ENCODE measurements around the gene FEN1.

FEN1 gene

DNA sequence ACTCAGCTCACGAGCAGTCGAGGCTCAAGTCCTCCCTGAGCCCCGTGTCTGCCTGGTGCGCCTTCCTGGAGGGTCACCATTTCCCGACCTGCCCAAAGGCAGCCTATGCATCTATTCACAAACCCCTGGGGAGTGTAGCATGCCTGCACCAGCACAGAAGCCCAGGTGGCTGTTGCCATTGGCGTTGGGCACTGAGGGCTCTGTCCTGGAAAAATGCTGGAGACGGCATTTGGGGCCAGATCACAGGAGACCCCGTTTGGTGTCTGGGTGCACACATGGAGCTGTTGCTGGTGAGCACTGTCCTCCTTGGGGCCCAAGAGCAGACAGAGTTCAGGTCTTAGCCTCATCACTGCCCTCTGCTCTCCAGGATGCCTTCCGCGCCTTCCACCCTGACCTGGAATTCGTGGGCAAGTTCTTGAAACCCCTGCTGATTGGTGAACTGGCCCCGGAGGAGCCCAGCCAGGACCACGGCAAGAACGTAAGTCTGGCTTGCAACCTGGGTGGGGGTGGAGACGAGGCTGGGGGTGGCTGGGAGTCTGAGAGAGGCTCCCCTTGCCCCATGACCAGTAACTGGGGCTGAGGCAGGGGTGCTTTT is 44.8 kb downstream of the FEN1 start:
- CTCF ChIA-PET, result interaction anchor here (1.5 to 3.4 kb wide), 3 partner anchors 33 to 61 kb away, joined by 4 to 12 read pairs (median 12); no protein-coding TSS in a partner anchor

DNA sequence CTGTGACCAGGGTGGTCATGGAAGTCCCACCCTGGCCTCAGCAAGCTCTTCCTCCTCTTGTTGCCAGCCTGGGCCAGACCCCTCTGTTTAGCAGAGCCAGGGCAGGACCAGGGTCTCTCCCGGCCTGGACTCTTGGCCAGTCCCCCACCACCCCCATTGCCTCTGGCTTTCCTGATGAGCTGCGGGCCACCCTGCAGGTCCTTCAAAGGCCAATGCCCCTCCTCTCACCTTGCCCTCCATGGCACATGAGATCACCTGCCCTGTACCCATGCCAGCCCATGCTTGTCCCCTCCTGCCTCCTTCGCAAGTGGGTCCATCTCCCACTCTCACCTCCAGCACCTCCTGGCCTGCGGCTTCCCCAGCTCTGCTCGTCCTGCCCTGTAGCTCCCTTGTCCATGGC is 45.8 kb downstream of the FEN1 start:
- TF ChIP-seq, protein P1, sequence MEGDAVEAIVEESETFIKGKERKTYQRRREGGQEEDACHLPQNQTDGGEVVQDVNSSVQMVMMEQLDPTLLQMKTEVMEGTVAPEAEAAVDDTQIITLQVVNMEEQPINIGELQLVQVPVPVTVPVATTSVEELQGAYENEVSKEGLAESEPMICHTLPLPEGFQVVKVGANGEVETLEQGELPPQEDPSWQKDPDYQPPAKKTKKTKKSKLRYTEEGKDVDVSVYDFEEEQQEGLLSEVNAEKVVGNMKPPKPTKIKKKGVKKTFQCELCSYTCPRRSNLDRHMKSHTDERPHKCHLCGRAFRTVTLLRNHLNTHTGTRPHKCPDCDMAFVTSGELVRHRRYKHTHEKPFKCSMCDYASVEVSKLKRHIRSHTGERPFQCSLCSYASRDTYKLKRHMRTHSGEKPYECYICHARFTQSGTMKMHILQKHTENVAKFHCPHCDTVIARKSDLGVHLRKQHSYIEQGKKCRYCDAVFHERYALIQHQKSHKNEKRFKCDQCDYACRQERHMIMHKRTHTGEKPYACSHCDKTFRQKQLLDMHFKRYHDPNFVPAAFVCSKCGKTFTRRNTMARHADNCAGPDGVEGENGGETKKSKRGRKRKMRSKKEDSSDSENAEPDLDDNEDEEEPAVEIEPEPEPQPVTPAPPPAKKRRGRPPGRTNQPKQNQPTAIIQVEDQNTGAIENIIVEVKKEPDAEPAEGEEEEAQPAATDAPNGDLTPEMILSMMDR (IDR thresholded peaks at IDR 0.05; ENCODE audit: insufficient read depth, low read length, missing control alignments), result no peak
- POLR2A ChIA-PET, result no interaction called here
- H3K4me3 ChIP-seq (ENCODE audit: low read depth, low read length), result no peak overlapping the region
- no peak for DNase-seq (ENCODE audit: low read depth, low spot score)
- CTCF ChIA-PET, result interaction anchor here (1.2 to 3.4 kb wide), 3 partner anchors 10 to 60 kb away, joined by 4 to 12 read pairs (median 6); no protein-coding TSS in a partner anchor

More for the DNA sequence above, 44.8 kb downstream of the FEN1 start:
- no peak overlapping the region for H3K4me3 ChIP-seq (ENCODE audit: low read depth, low read length)
- POLR2A ChIA-PET, result no interaction called here
- DNase-seq (ENCODE audit: low read depth, low spot score), result no peak
- TF ChIP-seq, protein P1 (IDR thresholded peaks at IDR 0.05; ENCODE audit: insufficient read depth, low read length, missing control alignments), result no peak

DNA sequence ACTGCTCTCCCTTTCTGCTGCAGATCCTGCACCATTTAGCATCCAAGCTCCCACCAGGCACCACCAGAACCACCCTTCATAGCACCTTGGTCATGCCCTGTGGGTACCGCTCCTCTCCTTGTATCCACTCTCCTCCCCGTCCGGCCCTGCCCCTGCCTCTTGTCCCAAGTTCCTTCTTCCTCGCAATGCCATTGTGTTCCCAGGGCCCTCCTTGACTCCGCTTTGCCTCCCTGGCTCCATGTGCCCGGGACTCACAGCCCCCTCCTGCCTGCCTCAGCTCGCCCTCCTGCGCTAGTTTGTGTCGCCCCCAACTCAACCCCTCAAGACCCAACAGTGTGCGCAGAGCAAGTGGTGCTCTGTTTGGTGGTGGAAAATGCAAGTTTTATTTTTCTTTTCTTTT is 46.2 kb downstream of the FEN1 start:
- no peak overlapping the region for H3K4me3 ChIP-seq (ENCODE audit: low read depth, low read length)
- ChIA-PET CTCF (interaction anchor here (1.2 to 3.4 kb wide), 3 partner anchors 10 to 60 kb away, joined by 4 to 12 read pairs (median 6); no protein-coding TSS in a partner anchor), POLR2A (no interaction called here)
- TF ChIP-seq, protein P1 (IDR thresholded peaks at IDR 0.05; ENCODE audit: insufficient read depth, low read length, missing control alignments), result no peak
- no peak for DNase-seq (ENCODE audit: low read depth, low spot score)

DNA sequence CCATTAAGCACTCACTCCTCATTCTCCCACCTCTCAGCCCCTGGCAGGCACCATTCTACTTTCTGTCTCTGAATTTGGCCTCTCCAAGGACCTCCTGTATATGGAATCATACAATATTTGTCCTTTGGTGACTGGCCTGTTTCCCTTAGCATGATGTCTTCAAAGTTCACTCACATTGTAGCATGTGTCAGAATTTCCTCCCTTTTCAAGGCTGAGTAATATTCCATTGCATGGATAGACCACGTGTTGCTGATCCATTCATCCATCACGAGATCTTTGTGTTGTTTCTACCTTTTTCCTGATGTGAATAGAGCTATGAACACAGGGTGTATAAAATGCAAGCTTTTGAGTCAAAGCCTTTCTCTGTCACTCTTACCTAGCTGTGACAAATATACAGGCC is 47.0 kb downstream of the FEN1 start:
- TF ChIP-seq, protein P1 (IDR thresholded peaks at IDR 0.05; ENCODE audit: insufficient read depth, low read length, missing control alignments), result no peak
- no peak for DNase-seq (ENCODE audit: low read depth, low spot score)
- ChIA-PET POLR2A (no interaction called here), CTCF (interaction anchor here (1.0 to 1.2 kb wide), 2 partner anchors 21 to 42 kb away, joined by 3 to 4 read pairs; no protein-coding TSS in a partner anchor)
- H3K4me3 ChIP-seq (ENCODE audit: low read depth, low read length), result no peak overlapping the region

DNA sequence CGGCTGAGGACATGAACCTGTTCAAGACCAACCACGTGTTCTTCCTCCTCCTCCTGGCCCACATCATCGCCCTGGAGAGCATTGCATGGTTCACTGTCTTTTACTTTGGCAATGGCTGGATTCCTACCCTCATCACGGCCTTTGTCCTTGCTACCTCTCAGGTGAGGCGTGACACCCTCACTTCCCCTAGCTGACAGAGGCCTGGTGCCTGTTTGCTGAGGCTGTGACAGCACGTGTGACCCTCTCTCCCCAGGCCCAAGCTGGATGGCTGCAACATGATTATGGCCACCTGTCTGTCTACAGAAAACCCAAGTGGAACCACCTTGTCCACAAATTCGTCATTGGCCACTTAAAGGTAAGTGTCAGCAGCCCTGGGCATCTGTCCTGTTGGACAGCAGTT is 47.7 kb downstream of the FEN1 start:
- no peak for DNase-seq (ENCODE audit: low read depth, low spot score)
- TF ChIP-seq, protein P1 (IDR thresholded peaks at IDR 0.05; ENCODE audit: insufficient read depth, low read length, missing control alignments), result no peak
- ChIA-PET POLR2A (no interaction called here), CTCF (interaction anchor here (1.0 to 1.7 kb wide), 3 partner anchors 22 to 268 kb away, joined by 3 to 5 read pairs (median 4); no protein-coding TSS in a partner anchor)
- H3K4me3 ChIP-seq (ENCODE audit: low read depth, low read length), result no peak overlapping the region

DNA sequence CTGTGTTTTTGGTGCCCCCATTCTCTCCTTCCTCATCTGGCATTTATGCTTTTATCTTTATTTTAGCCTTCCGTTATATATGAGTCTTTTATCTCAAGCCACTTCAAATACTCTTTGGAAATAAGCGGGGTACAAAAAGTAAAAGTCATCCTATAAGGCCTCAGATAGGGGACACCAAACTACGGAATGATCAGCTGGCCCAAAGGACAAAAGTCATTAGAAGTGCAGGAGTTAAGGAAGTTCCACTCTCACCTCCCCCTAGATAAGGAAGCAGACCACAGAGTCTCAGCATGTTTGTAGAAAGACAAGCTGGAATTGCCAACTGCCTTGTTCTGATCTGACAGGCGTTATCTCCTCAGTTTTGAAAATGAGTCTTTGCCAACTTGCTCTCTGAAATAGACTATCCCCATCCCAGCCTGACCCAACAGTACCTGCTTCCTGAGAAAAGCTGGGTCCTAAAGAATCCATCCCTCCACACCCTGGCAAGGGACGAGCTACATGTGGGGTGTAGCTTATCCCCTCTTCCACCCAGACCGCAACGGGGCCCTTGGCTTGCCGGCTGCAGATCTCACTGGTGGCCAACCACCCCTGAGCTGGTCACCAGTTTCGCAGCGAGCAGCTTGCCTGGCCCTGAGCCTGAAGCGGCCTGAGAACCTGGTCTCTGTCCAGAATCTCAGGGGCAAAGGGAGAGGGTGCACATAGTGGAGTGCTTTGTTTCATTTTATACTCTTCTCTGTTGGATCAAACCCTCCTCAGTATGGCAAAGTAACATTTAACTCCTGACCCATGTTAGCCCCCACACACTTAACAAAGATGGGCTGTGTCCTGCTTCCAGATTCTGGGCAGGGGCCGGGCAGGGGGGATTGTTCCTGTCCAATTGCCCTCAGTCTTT is 49.2 kb downstream of the FEN1 start:
- ChIA-PET CTCF (interaction anchor here (0.8 to 1.7 kb wide), 3 partner anchors 13 to 267 kb away, joined by 3 to 7 read pairs (median 5); partner anchors contain the start of gene FADS2), POLR2A (no interaction called here)
- TF ChIP-seq, protein P1 (IDR thresholded peaks at IDR 0.05; ENCODE audit: insufficient read depth, low read length, missing control alignments), result no peak
- no peak for DNase-seq (ENCODE audit: low read depth, low spot score)
- no peak overlapping the region for H3K4me3 ChIP-seq (ENCODE audit: low read depth, low read length)
